ENCODE data around the gene IL32.

Gene IL32

GRCh38 chr16:3087243-3088235 is 22.1 kb downstream of the IL32 start:
- TF ChIP-seq CTCF (IDR thresholded peaks at IDR 0.05; ENCODE audit: low read depth, low read length) = peak; percentile 24; the same call in 1 of the 2 replicates
- H3K4me3 ChIP-seq (ENCODE audit: low read depth, low read length) = no peak overlapping the region

GRCh38 chr16:3088450-3088849 is 23.0 kb downstream of the IL32 start:
- TF ChIP-seq CTCF (IDR thresholded peaks at IDR 0.05; ENCODE audit: low read depth, low read length) = no peak
- H3K4me3 ChIP-seq (ENCODE audit: low read depth, low read length) = no peak overlapping the region

- no peak for TF ChIP-seq CTCF (IDR thresholded peaks at IDR 0.05; ENCODE audit: low read depth, low read length)
- H3K4me3 ChIP-seq (ENCODE audit: low read depth, low read length) = no peak overlapping the region
Measured at GRCh38 chr16:3088925-3089716, 23.7 kb downstream of the IL32 start.

- no peak for TF ChIP-seq CTCF (IDR thresholded peaks at IDR 0.05; ENCODE audit: low read depth, low read length)
- H3K4me3 ChIP-seq (ENCODE audit: low read depth, low read length) = no peak overlapping the region
Measured at GRCh38 chr16:3089717-3090592, 24.5 kb downstream of the IL32 start.

- no peak overlapping the region for H3K4me3 ChIP-seq (ENCODE audit: low read depth, low read length)
Measured at GRCh38 chr16:3091551-3091950, 26.1 kb downstream of the IL32 start.

GRCh38 chr16:3092501-3092941 is 27.1 kb downstream of the IL32 start:
- H3K4me3 ChIP-seq (ENCODE audit: low read depth, low read length) = no peak overlapping the region
- TF ChIP-seq CTCF (IDR thresholded peaks at IDR 0.05; ENCODE audit: low read depth, low read length) = no peak

More at GRCh38 chr16:3091551-3091950, 26.1 kb downstream of the IL32 start:
- TF ChIP-seq CTCF (IDR thresholded peaks at IDR 0.05; ENCODE audit: low read depth, low read length) = no peak

All from WI38 (cell line).